ENCODE measurements around the gene VWC2L.

- TF ChIP-seq CTCF (IDR thresholded peaks at IDR 0.05), result no peak
- no peak for TF ChIP-seq POLR2A (IDR thresholded peaks at IDR 0.05)
Measured at GRCh38 chr2:214465363-214466146, 54.7 kb downstream of the VWC2L start.
